Fibroblast of mammary gland (primary cell): Measurements from ENCODE around the gene ARHGAP26.
A peak's percentile ranks its signal among the peaks of the same experiment; 100 is the strongest.

Experiments
- DNase-seq: peaks from one replicate; pipeline ENCODE4 v3.0.0-alpha.2; 2010; ENCODE audit warnings: low read depth
- H3K4me3 ChIP-seq: 2 replicates; pipeline ENCODE4 v1.5.1; 2011; ENCODE audit warnings: low read depth, mild to moderate bottlenecking, low read length, moderate library complexity; ENCODE audit not compliant: control insufficient read depth
- CTCF ChIP-seq: conservative IDR thresholded peaks from 2 replicates; pipeline ENCODE4 v1.5.1; 2011; ENCODE audit warnings: low read depth, low read length, inconsistent platforms; ENCODE audit not compliant: control insufficient read depth, insufficient read depth

The ARHGAP26 gene

DNA sequence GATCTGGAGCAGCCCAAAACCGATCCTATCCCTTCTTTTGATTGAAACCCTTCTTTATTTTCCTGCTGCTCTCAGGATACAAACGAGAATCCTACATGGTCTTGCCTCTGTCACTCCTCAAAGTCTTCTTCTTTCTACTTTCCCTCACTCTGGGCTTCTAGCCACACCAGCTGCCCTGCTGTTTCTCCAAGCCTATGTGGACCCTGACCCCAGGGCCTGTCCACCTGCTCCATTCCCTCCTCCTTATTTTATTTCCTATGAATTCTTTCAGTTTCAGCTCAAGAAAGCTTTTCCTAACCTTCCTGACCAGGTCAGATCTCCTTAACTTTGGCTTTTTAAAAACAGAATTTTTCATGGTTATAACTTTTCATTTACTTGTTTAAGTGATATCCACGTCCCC lies 141.0 kb downstream of the ARHGAP26 start:
- DNase-seq: no peak
- H3K4me3 ChIP-seq: no peak overlapping the region
- TF ChIP-seq CTCF: no peak

DNA sequence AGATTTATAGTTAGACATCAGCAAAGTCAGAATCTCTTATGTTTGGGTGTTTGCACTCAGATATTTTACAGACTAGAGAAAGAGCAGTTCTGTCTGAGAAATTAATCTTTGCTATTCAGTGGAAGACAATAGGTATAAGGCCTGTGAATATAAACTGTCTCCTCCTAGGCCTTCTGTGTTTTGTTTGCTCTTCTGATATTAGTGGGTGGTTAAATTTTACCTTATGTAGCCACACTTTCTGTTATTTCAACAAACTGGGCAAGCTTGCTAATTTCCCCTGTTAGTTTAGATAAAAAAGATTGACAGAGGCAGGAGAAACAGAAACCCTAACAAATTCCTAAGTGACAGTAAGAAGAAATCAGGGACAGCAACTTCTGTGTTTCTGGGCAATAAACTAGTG lies 141.6 kb downstream of the ARHGAP26 start:
- no peak for DNase-seq
- H3K4me3 ChIP-seq: no peak overlapping the region
- TF ChIP-seq CTCF: no peak

GRCh38 chr5:142913728-142914338 lies 143.7 kb downstream of the ARHGAP26 start:
- TF ChIP-seq CTCF: no peak

DNA sequence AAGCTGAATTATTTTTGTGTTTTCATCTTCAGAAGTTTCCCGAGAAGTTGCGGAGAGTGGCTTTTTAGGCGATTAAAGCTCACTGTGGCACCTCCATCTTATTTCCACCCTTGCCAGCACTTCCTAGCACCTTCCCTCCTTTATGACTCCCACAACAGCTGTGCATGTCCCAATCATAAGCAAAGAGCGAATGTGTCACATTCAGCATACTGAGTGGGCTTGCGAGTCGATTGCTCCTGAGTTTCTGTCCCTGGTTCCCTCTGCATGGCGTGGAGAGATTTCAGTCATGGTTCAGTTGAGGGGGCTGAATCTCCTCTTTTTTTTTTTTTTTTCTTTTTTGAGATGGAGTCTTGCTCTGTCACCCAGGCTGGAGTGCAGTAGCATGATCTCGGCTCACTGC lies 144.9 kb downstream of the ARHGAP26 start:
- TF ChIP-seq CTCF: no peak
- DNase-seq: no peak
- no peak overlapping the region for H3K4me3 ChIP-seq

More at GRCh38 chr5:142913728-142914338, 143.7 kb downstream of the ARHGAP26 start:
- DNase-seq: no peak
- H3K4me3 ChIP-seq: no peak overlapping the region

- H3K4me3 ChIP-seq: no peak overlapping the region
- peak; percentile 18 for DNase-seq
- peak; percentile 58 for TF ChIP-seq CTCF
Measured at GRCh38 chr5:142915813-142916424, 145.7 kb downstream of the ARHGAP26 start.

DNA sequence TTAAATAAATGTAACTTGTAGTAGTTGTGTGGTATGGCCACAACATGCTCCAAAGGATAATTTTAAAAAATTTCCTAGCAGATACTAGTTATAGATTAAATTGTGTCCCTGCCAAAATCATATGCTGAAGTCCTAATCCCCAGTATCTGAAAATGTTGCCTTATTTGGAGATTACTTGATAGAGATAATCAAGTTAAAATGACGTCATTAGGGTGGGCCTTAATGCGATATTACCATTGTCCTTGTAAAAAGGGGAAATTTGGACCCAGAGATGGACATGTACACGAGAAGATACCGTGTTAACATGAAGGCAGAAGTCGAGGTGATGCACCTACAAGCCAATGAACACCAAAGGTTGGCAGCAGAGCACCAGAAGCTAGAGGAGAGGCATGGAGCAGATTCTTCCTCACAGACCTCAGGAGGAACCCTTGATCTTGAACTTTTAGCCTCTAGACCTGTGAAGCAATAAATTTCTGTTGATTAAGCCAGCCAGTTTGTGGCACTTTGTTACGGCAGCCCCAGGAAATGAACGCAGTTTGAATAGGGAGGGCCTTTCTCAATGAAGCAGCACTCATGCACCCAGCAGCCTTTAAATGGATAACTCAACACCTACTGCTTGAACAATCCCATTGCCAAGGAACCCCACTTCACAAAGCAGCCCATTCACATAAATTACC lies 148.9 kb downstream of the ARHGAP26 start:
- no peak for DNase-seq
- TF ChIP-seq CTCF: no peak
- no peak overlapping the region for H3K4me3 ChIP-seq
